GM19099 (cell line): ENCODE data around the gene MICAL3.

Experiments used
- POLR2A ChIP-seq: IDR thresholded peaks from 3 replicates; pipeline ENCODE4 v1.6.1; 2011; ENCODE audit warnings: low read depth; ENCODE audit not compliant: insufficient read length; ENCODE audit errors: extremely low read depth

MICAL3 gene

DNA sequence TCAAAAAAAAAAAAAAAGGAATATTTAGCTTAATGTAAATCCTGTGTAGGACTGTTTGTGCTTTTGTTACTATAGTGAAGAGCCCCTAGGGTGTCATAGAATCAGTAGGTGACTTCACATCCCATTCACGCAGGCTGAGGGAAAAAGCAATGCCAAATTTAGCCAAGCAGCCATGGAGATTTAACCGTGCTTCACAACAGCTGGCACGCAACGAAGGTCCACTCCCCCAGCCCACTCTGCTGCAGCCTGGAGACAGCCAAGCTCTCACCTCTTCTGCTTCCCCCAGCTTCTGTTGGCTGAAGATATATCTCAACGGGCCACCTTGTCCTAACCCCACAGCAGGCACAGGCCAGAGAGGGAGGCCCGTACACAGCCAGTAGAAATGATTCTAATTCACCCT lies 171.3 kb downstream of the MICAL3 start:
- no peak for TF ChIP-seq POLR2A

DNA sequence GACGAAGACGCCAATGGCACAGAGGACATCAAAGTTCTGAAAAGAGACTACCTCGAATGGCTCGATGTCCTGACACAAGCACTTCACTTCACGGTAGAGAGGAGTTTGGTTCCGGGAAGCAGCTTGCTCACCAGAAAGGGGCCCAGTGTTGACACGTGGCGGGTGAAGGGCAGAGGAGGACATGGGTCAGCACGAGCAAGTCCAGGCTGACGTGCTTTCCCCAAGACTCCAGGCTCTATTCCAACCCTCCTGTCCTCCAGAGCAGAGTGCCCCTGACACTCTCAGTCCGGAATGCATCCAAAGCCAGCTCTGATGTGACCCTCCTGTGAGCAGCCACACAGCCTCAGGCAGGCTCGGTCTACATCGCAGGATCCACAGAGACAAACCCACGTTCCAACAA lies 172.6 kb downstream of the MICAL3 start:
- no peak for TF ChIP-seq POLR2A

DNA sequence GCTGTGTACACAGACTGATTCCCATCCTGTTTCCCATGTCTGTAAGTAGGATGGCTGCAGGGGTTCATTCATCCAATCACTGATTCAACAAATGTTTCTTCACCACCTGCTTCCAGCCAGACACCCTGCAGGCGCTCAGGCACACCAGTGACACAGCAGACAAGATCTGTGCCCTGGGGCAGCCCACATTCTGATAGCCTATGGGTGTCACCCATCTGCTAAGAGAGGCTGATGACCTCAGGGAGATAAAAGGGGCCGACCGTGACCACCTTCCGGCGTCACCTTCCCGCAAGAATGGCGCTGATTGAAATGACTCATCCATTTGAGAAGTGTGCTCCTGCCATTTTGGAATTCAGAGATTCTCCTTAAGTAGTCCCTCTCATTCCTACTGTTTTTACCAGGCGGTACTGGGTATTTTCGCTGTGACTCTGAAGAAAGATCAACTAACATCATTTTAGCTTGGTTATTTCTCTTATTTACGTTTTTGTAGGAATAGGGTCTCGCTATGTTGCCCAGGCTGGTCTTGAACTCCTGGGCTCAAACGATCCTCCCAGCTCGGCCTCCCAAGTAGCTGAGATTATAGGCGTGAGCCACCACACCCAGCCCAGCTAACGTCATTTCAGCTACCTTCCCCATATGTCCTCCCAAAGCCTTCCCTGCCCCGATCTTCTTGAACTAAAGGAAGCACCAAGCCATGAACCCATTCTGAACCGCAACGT lies 176.8 kb downstream of the MICAL3 start:
- no peak for TF ChIP-seq POLR2A

DNA sequence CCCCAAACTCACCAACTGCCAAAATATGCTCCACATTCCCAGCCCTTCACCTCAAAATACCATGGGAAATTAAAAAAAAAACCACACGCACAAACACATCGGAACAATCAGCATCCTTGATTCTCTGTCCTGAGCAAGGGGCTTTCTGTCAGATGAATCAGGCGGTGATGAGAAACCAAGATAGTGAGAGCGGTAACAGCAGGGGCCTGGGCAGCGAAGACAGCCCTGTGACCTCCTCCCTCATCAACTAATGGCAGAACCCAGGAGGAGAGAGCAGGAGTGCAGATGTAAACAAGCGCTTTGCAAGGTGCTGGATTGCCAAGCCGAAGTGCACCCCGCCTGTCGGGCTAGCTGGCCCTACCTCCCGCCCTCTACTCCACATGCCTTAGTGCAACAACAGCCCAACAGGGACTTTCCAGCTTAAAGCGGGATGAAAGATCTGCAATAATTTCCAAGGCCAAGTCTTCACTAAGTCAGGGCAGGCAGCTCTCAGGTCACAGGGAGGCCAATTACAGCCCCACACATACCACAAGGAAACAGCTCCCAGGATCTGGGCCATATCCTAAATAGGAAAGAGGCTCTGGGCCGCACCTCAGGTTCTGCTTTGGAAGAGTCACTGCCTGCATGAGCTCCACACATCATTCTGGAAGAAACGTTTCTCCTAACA lies 177.9 kb downstream of the MICAL3 start:
- no peak for TF ChIP-seq POLR2A

DNA sequence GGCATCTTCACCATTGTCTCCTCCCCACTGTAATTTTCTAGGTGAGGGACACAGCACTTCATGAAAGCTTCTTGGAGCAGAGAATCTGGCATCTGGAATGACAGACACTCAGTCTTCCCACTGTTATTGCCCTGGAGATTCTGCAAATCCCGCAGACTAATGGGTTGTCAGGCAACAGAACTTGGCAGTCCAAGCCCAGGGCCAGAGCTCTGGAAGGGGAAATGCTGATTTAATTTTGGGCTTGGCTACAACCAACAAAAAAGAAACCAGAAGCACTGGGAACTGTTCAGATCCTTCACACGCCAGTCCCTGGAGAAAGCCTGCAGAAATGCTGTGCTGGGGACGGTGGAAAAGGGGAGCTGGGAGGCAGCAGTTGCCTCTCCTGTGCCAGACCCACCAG lies 178.6 kb downstream of the MICAL3 start:
- TF ChIP-seq POLR2A, result no peak

DNA sequence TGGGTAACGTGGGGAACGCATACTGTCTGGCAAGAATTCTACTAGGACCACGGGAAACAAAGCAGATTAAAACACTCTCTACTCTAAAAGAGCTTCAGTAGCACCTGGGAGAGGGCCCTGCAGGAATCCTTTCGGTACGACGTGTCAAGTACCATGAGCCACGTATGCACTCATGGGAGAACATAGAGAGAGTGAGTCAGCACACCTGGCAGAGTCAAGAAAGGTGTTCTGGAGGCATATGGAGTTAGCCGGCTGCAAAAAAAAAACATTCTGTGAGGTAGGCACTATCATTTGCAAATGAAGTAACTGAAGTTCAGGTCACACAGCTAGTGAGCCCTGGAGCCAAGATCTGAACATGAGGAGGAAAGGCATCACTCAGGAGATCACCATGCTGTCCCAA lies 179.0 kb downstream of the MICAL3 start:
- TF ChIP-seq POLR2A, result no peak

DNA sequence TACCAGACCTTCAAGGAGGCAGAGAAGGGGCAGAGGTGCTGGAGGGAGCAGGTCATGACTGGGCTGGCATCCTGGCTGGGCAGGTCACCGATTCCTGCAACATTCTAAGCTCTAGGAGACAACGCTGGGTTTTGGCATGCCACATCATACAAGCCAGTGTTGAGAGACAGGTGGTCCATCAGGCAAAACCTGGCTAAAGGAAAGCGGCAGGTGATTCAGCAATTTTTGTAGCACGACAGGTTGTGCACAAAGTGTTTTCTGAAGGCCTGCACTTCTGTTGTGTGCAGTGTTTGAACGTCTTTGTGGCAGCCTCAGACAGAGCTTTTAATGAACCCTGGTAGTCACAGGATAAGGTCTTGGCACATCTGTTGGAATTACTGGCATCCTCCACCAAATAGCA lies 180.2 kb downstream of the MICAL3 start:
- no peak for TF ChIP-seq POLR2A

DNA sequence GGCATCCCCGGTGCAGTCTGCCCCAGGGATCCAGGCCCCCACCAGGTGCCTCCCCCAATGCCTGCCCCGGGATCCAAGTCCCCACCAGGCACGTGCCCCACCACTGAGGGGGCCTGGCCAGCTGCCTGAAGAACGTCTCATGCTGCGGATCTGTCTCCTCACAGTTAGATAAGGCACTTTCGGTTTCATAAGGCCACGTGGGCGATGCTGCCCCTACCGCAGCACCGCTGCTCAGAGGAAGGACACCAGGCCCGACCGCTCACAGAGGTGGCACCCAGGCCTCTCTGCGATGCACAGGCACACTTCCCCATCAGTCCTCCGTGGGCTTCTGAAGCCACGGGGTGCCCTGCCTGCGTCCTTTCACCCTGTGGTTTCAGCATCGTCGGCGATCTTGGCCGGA lies 182.0 kb downstream of the MICAL3 start:
- TF ChIP-seq POLR2A, result no peak

DNA sequence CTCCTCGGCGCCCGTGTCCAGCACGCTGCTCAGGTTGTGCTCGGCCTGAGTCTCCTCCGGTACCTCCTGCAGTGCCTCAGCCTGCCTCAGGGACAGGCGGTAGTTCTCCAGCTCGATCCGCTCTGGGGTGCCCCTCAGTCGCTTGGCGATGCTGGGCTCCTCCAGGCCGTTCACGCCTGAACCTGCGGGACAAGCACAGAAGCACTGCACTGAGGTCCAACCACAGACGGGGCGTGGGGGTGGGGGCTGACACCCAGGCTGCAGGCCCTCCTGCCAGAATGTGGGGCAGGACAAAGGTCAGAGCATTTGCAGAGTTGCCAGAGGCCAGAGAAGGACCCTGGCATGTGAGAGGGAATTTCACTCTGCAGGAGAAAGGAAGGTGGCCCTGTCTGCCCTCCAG lies 182.5 kb downstream of the MICAL3 start:
- no peak for TF ChIP-seq POLR2A

DNA sequence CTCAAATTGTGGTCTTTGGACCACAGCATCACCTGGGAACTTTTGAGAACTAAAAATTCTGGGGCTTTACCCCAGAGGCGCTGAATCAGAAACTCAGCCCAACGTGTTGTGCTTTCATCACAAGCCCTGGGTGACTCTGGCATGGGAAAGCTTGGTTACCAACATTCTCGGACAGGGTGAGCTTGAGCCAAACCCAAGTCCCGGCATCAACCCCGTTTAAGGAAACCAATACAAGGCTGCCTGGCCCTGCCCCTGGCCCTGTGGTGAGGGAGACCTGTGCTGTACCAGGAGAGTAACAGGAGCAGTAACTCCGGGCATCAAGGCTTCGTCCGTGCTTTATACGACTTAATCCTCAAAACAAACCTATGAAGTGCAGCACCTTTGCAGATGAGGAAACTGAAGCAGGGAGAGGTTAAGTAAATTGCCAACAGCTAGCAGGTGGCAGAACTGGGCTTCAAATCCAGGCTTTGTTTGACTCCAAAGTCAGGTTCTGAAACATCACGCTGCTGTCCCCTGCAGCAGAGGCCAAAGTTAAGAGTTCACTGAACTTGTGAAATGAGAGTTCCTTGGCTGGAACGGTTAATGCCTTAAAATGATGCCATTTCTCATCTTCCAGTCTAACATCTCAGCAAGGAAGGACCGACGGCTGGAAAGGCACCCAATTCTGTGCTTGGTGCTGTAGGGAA lies 186.0 kb downstream of the MICAL3 start:
- no peak for TF ChIP-seq POLR2A

DNA sequence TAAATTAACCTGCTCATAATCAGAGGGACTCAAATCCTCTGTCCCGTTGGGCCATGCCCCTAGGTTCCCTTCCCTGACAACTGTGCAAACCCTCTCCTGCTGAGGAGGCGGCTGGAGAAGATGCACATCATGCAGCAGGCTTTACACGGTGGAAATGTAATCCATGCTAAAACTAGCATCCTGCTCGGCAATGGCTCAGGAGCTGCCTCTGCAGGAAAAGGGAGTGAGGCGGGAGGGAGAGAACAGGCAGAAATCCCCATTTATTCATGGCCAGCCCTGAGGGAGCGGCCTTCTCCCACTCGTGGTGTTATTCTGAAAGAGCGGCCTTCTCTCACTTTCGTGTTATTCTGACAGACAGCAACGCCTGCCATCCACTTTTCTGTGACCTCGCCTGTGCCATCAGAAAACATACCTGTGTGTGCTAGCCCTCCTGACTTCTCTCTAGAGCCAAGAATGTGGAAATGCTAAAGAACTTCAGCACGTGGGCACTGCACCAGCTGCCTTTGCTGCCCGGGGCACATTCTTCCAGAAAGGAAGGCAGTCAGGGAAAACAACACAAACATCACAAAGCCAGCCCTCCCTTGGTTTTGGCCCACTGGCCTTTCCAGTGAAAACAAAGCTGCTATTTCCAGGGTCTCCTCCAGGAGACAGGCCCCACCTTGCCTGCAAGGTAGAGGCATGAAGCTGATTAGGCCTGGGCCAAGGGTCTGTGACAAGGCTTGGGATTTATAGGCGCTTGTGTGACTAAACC lies 187.2 kb downstream of the MICAL3 start:
- TF ChIP-seq POLR2A, result no peak

DNA sequence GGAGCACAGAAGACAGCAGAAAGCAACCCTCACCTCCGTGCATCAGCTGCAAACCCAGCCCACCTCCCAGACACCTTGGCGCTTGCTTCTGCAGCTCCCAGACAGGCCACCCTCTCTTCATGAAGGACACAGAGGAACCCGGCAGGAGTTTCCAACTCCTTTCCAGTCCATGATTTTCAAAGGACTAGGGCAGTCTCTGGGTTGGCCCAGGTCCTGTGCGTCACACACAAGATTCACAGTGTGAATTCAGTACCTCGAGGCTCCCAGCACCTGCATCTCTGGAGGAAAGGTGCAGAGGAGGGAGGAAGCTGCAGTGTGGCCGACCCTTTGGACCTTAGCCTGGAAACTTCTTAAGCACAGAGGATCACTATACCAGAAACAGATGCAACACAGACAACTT lies 189.1 kb downstream of the MICAL3 start:
- no peak for TF ChIP-seq POLR2A

DNA sequence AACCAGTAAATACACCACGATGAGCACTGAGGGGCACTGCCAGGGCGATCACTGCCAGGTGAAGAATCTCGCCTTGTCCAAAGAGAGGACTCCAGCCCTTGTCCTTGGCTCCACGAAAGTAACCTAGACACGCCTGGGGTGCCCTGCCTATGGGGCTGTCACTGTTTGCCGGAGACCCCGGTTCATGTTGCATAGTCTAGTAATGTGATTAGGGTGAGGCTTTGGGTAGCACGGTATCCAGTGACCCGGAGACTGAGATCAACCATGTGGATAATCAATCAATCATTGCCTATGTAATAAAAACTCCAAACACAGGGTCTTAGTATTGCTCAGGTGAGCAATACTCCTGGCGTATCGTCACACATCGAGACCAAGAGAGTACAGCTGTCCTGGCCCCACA lies 190.9 kb downstream of the MICAL3 start:
- no peak for TF ChIP-seq POLR2A

DNA sequence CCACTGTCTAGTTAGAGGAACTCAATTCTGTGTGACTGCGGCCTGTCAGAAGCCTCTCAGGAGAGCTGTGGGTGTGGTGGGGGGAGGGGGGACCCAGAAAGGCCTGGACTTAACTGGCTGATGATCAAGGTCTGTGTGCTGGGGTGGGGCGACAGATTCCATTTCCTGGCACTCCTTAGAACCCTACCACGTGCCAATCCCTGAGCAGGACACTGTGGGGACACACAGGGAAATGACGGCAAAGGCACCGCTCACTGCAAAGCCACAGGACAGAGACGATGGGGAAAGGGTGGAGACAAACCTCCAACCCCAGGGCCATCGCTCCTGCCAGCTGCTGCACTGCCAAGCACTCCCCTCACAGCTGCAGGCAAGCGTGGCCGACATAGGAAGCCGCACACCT lies 191.7 kb downstream of the MICAL3 start:
- no peak for TF ChIP-seq POLR2A

DNA sequence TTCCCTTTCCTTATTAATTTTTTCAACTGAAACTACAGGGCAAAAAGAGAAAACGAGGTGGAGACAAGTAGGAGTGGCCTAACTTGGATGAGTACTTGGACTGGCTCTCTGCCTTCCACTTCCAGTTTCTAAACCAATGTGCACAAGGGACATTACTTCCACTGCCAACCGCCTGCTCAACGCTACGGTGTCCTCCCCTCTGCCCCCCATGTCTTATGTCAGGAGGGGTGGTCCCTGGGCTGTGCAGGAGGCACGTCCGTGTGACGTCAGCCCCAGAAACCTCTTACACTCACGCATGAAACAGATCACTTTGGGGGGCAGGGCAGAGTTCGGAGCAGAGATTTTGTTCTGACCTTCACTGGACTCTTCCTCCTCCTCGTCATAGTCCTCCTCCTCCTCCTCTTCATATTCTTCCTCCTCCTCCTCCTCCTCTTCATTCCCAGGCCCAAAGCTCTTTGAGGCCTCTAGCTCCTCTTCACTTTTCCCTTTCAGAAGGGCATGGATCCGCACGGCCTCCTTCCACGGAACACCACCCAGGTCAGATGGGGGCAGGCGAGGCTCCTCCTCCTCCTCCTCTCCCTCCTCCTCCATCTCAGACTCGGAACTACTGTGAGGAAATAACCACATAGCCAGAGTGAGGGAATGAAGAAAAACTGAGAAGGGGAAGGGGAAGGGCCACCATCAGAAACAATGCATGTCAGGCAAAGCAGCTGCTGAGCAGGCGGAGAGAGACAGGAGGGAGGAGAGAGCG lies 192.7 kb downstream of the MICAL3 start:
- TF ChIP-seq POLR2A, result no peak
